ENCODE data around the gene RASAL3. TPM values are rescaled to one million over a fixed set of nuclear protein-coding genes. Genes with fewer than 3 reads are reported as not detected.

The RASAL3 gene
- polyA plus RNA-seq, 1 donor from 2014 or later: 27.0 TPM

- Mint-ChIP-seq H3K4me3 (peak overlapping the region in 2 of 4 donors; percentile 2 to 23), H3K27me3 (no peaks in the 10 kb centered on the region), H3K4me1 (peaks cover 12 to 15% (median 12%) of the 10 kb centered on the region in 3 donors), H3K27ac (peak overlapping the region in 1 of 3 donors; percentile 12), H3K36me3 (peaks cover 5% of the 10 kb centered on the region), H3K9me3 (no peaks in the 10 kb centered on the region)
These were observed 37.6 kb downstream of the RASAL3 start for GRCh38 chr19:15426485-15427349.

GRCh38 chr19:15425321-15425950 lies 38.9 kb downstream of the RASAL3 start:
- no peak overlapping the region for H3K4me3 Mint-ChIP-seq
- no peaks in the 10 kb centered on the region for H3K27me3 Mint-ChIP-seq
- H3K9me3 Mint-ChIP-seq: no peaks in the 10 kb centered on the region

GRCh38 chr19:15424692-15425272 lies 39.6 kb downstream of the RASAL3 start:
- Mint-ChIP-seq H3K4me3 (no peak overlapping the region), H3K4me1 (peaks cover 0 to 3% (median 0%) of the 10 kb centered on the region in 3 donors), H3K27me3 (no peaks in the 10 kb centered on the region), H3K36me3 (peaks cover 5% of the 10 kb centered on the region), H3K9me3 (no peaks in the 10 kb centered on the region), H3K27ac (peak overlapping the region in 1 of 3 donors; percentile 57)

More at GRCh38 chr19:15425321-15425950, 38.9 kb downstream of the RASAL3 start:
- peaks cover 5% of the 10 kb centered on the region for H3K36me3 Mint-ChIP-seq
- H3K27ac Mint-ChIP-seq: no peak overlapping the region
- peaks cover under 1 to 3% (median 2%) of the 10 kb centered on the region in 3 donors for H3K4me1 Mint-ChIP-seq

- peaks cover 5% of the 10 kb centered on the region for H3K36me3 Mint-ChIP-seq
- no peak overlapping the region for H3K27ac Mint-ChIP-seq
- H3K4me1 Mint-ChIP-seq: peaks cover 1 to 8% (median 1%) of the 10 kb centered on the region in 3 donors
- H3K27me3 Mint-ChIP-seq: no peaks in the 10 kb centered on the region
- no peaks in the 10 kb centered on the region for H3K9me3 Mint-ChIP-seq
- H3K4me3 Mint-ChIP-seq: no peak overlapping the region
These were observed 40.2 kb downstream of the RASAL3 start for GRCh38 chr19:15424121-15424520.

- Mint-ChIP-seq H3K9me3 (no peaks in the 10 kb centered on the region), H3K4me1 (peaks cover 7 to 8% (median 8%) of the 10 kb centered on the region in 3 donors), H3K27me3 (no peaks in the 10 kb centered on the region), H3K27ac (no peak overlapping the region), H3K36me3 (peaks cover 7% of the 10 kb centered on the region), H3K4me3 (no peak overlapping the region)
These were observed 41.2 kb downstream of the RASAL3 start for GRCh38 chr19:15423130-15423529.

- Mint-ChIP-seq H3K4me1 (peaks cover 13 to 15% (median 14%) of the 10 kb centered on the region in 3 donors), H3K27me3 (no peaks in the 10 kb centered on the region), H3K27ac (peak overlapping the region in 1 of 3 donors; percentile 62), H3K9me3 (no peaks in the 10 kb centered on the region), H3K4me3 (no peak overlapping the region), H3K36me3 (peaks cover 7% of the 10 kb centered on the region)
These were observed 41.9 kb downstream of the RASAL3 start for GRCh38 chr19:15422296-15423075.

- H3K27ac Mint-ChIP-seq: no peak overlapping the region
- no peaks in the 10 kb centered on the region for H3K27me3 Mint-ChIP-seq
- peaks cover 7% of the 10 kb centered on the region for H3K36me3 Mint-ChIP-seq
- H3K9me3 Mint-ChIP-seq: no peaks in the 10 kb centered on the region
- peaks cover 18 to 21% (median 20%) of the 10 kb centered on the region in 3 donors for H3K4me1 Mint-ChIP-seq
- no peak overlapping the region for H3K4me3 Mint-ChIP-seq
These were observed 42.6 kb downstream of the RASAL3 start for GRCh38 chr19:15421721-15422260.

GRCh38 chr19:15421136-15421695 lies 43.1 kb downstream of the RASAL3 start:
- Mint-ChIP-seq H3K27me3 (no peaks in the 10 kb centered on the region), H3K4me3 (no peak overlapping the region), H3K4me1 (peaks cover 21 to 26% (median 26%) of the 10 kb centered on the region in 3 donors), H3K9me3 (no peaks in the 10 kb centered on the region), H3K27ac (no peak overlapping the region), H3K36me3 (peaks cover 9% of the 10 kb centered on the region)

GRCh38 chr19:15419413-15420025 lies 44.8 kb downstream of the RASAL3 start:
- Mint-ChIP-seq H3K4me1 (peaks cover 27 to 31% (median 28%) of the 10 kb centered on the region in 3 donors), H3K27ac (peak overlapping the region; percentile 95 to 99 (median 99)), H3K9me3 (no peaks in the 10 kb centered on the region), H3K36me3 (peaks cover 11% of the 10 kb centered on the region), H3K27me3 (no peaks in the 10 kb centered on the region), H3K4me3 (peak overlapping the region; percentile 83 to 100 (median 98))

GRCh38 chr19:15418579-15419412 lies 45.5 kb downstream of the RASAL3 start, which contains the start of gene AKAP8L:
Gene AKAP8L (minus strand): TSS chr19:15418988. CDS start chr19:15418923, 65 bp downstream.
- Mint-ChIP-seq H3K9me3 (no peaks in the 10 kb centered on the region), H3K36me3 (peaks cover 11% of the 10 kb centered on the region), H3K4me1 (peaks cover 27 to 32% (median 29%) of the 10 kb centered on the region in 3 donors), H3K27ac (peak within 1 kb of the TSS; percentile 95 to 99 (median 99)), H3K4me3 (peak within 1 kb of the TSS; percentile 96 to 100 (median 100)), H3K27me3 (no peaks in the 10 kb centered on the region)

- peaks cover 30 to 36% (median 33%) of the 10 kb centered on the region in 3 donors for H3K4me1 Mint-ChIP-seq
These were observed 46.1 kb downstream of the RASAL3 start for GRCh38 chr19:15418231-15418578.

GRCh38 chr19:15417699-15418098 lies 46.6 kb downstream of the RASAL3 start:
- H3K4me1 Mint-ChIP-seq: peaks cover 34 to 40% (median 37%) of the 10 kb centered on the region in 3 donors
- H3K27ac Mint-ChIP-seq: peak overlapping the region; percentile 95 to 99 (median 99)
- no peaks in the 10 kb centered on the region for H3K27me3 Mint-ChIP-seq

More at GRCh38 chr19:15418231-15418578, 46.1 kb downstream of the RASAL3 start:
- Mint-ChIP-seq H3K36me3 (peaks cover 7% of the 10 kb centered on the region), H3K27ac (peak overlapping the region; percentile 95 to 99 (median 99)), H3K4me3 (peak overlapping the region; percentile 96 to 100 (median 100)), H3K27me3 (no peaks in the 10 kb centered on the region), H3K9me3 (no peaks in the 10 kb centered on the region)

GRCh38 chr19:15412832-15413231 lies 51.5 kb downstream of the RASAL3 start:
- H3K9me3 Mint-ChIP-seq: no peaks in the 10 kb centered on the region
- H3K27ac Mint-ChIP-seq: peak overlapping the region in 1 of 3 donors; percentile 43
- peaks cover 30 to 39% (median 32%) of the 10 kb centered on the region in 3 donors for H3K4me1 Mint-ChIP-seq
- no peak overlapping the region for H3K4me3 Mint-ChIP-seq
- H3K36me3 Mint-ChIP-seq: peaks cover 4% of the 10 kb centered on the region
- no peaks in the 10 kb centered on the region for H3K27me3 Mint-ChIP-seq

More at GRCh38 chr19:15417699-15418098, 46.6 kb downstream of the RASAL3 start:
- Mint-ChIP-seq H3K36me3 (peaks cover 7% of the 10 kb centered on the region), H3K9me3 (no peaks in the 10 kb centered on the region), H3K4me3 (peak overlapping the region; percentile 96 to 100 (median 100))
